Mesenchymal stem cell (in vitro differentiated cells and primary cell): Measurements from ENCODE around the gene ZNF740.
A peak's percentile ranks its signal among the peaks of the same experiment; 100 is the strongest.

Source experiments
- DNase-seq: peaks from one replicate; pipeline ENCODE4 v3.0.0-alpha.2; 2013
- H2AFZ ChIP-seq: one replicate; pipeline ENCODE4 v1.6.1; 2013; ENCODE audit warnings: low read depth, mild to moderate bottlenecking, control low read depth, inconsistent platforms, low read length, moderate library complexity
- H2AK5ac ChIP-seq: 2 replicates; pipeline ENCODE4 v1.6.1; 2013; ENCODE audit warnings: low read length, moderate library complexity, mild to moderate bottlenecking, inconsistent platforms; ENCODE audit not compliant: severe bottlenecking
- H2BK120ac ChIP-seq: one replicate; pipeline ENCODE4 v1.6.1; 2013; ENCODE audit warnings: low read depth, mild to moderate bottlenecking, inconsistent platforms, low read length, moderate library complexity
- H2BK12ac ChIP-seq, 2 experiments: one replicate each; pipeline ENCODE4 v1.6.1; 2013; ENCODE audit warnings: inconsistent platforms in 2 of 2, low read length in 2 of 2, mild to moderate bottlenecking in 2 of 2, moderate library complexity in 2 of 2, control low read depth in 1 of 2
- H2BK15ac ChIP-seq: one replicate; pipeline ENCODE4 v1.6.1; 2013; ENCODE audit warnings: mild to moderate bottlenecking, low read depth, inconsistent platforms; ENCODE audit not compliant: poor library complexity, severe bottlenecking
- H2BK5ac ChIP-seq: 2 replicates; pipeline ENCODE4 v1.6.1; 2013; ENCODE audit warnings: low read depth, mild to moderate bottlenecking, low read length, control low read depth, inconsistent platforms; ENCODE audit not compliant: poor library complexity, severe bottlenecking
- H3K14ac ChIP-seq, 2 experiments: one replicate each; pipeline ENCODE4 v1.6.1; 2013; ENCODE audit warnings: inconsistent platforms in 2 of 2, low read length in 2 of 2, control low read depth in 1 of 2, mild to moderate bottlenecking in 1 of 2, moderate library complexity in 1 of 2
- H3K18ac ChIP-seq, 2 experiments: one replicate each; pipeline ENCODE4 v1.6.1; 2013; ENCODE audit warnings: inconsistent platforms in 2 of 2, low read length in 2 of 2, control low read depth in 1 of 2, low read depth in 1 of 2, mild to moderate bottlenecking in 1 of 2
- H3K23ac ChIP-seq, 2 experiments: one replicate each; pipeline ENCODE4 v1.6.1; 2013; ENCODE audit warnings: inconsistent platforms in 2 of 2, low read length in 2 of 2, mild to moderate bottlenecking in 2 of 2, moderate library complexity in 2 of 2, control low read depth in 1 of 2
- H3K27ac ChIP-seq: 2 replicates; pipeline ENCODE4 v1.5.1; 2013; ENCODE audit warnings: mild to moderate bottlenecking, moderate library complexity, low read length, control low read depth, inconsistent platforms; ENCODE audit not compliant: poor library complexity, severe bottlenecking
- H3K27me3 ChIP-seq, 2 experiments: 2 replicates each; pipeline versions ENCODE4 v1.6.1 to v1.7.0; 2013; ENCODE audit warnings: low read length in 2 of 2, mild to moderate bottlenecking in 2 of 2, moderate library complexity in 2 of 2, control low read depth in 1 of 2, inconsistent platforms in 1 of 2; ENCODE audit not compliant: control insufficient read depth in 1 of 2, insufficient read depth in 1 of 2
- H3K36me3 ChIP-seq, 2 experiments: 2 replicates each; pipeline versions ENCODE4 v1.6.1 to v1.7.0; 2013; ENCODE audit warnings: low read length in 2 of 2, control low read depth in 1 of 2, inconsistent platforms in 1 of 2, low read depth in 1 of 2, mild to moderate bottlenecking in 1 of 2; ENCODE audit not compliant: insufficient read depth in 2 of 2, control insufficient read depth in 1 of 2
- H3K4ac ChIP-seq, 2 experiments: one replicate each; pipeline ENCODE4 v1.6.1; 2013; ENCODE audit warnings: inconsistent platforms in 2 of 2, low read length in 2 of 2, mild to moderate bottlenecking in 2 of 2, moderate library complexity in 2 of 2, control low read depth in 1 of 2, low read depth in 1 of 2
- H3K4me1 ChIP-seq: 2 replicates; pipeline ENCODE4 v1.6.1; 2013; ENCODE audit warnings: low read depth, low read length, control low read depth; ENCODE audit not compliant: control insufficient read depth, insufficient read depth
- H3K4me2 ChIP-seq: 2 replicates; pipeline ENCODE4 v1.6.1; 2013; ENCODE audit warnings: low read length, mild to moderate bottlenecking, inconsistent platforms; ENCODE audit not compliant: poor library complexity, severe bottlenecking
- H3K4me3 ChIP-seq, 2 experiments: 2 replicates each; pipeline versions ENCODE4 v1.5.1 to v1.7.0; 2013; ENCODE audit warnings: low read length in 2 of 2, mild to moderate bottlenecking in 2 of 2, control low read depth in 1 of 2, low read depth in 1 of 2; ENCODE audit not compliant: insufficient read depth in 1 of 2
- H3K79me1 ChIP-seq: replicated peaks from 2 replicates; pipeline ENCODE4 v1.6.1; 2013; ENCODE audit warnings: mild to moderate bottlenecking, control low read depth, low read length, inconsistent platforms; ENCODE audit not compliant: poor library complexity, severe bottlenecking
- H3K9ac ChIP-seq: 2 replicates; pipeline ENCODE4 v1.7.0; 2013; ENCODE audit warnings: mild to moderate bottlenecking, low read length, moderate library complexity
- H3K9me3 ChIP-seq: 2 replicates; pipeline ENCODE4 v1.7.0; 2013; ENCODE audit warnings: mild to moderate bottlenecking, low read length; ENCODE audit not compliant: control insufficient read depth
- H4K8ac ChIP-seq: one replicate; pipeline ENCODE4 v1.6.1; 2013; ENCODE audit warnings: inconsistent platforms, mild to moderate bottlenecking, low read length, moderate library complexity
- H4K91ac ChIP-seq: one replicate; pipeline ENCODE4 v1.6.1; 2013; ENCODE audit warnings: mild to moderate bottlenecking, low read length, inconsistent platforms
- WGBS: methylation state at CpG from one replicate; pipeline ENCODE4 v1.1.7; 2013; ENCODE audit warnings: mixed read lengths; 5-methylcytosine and 5-hydroxymethylcytosine counted together

ZNF740 gene

GRCh38 chr12:53182903-53183302, 2.4 kb downstream of the ZNF740 start:
- Histone ChIP-seq H3K9me3 (no peaks in the 10 kb centered on the region), H3K9ac (peak overlapping the region; percentile 98), H4K91ac (no peak overlapping the region), H2BK5ac (no peak overlapping the region), H2BK15ac (no peak overlapping the region), H3K18ac (no peak overlapping the region), H3K4me2 (peak overlapping the region; percentile 7), H4K8ac (no peak overlapping the region), H2BK12ac (no peak overlapping the region), H3K4me1 (peaks cover 5% of the 10 kb centered on the region), H3K23ac (no peak overlapping the region), H3K4me3 (peak overlapping the region in 1 of 2 experiments; percentile 89), H3K27ac (no peak overlapping the region), H2AK5ac (no peak overlapping the region), H3K4ac (no peak overlapping the region), H2AFZ (no peak overlapping the region), H3K36me3 (peaks cover 35 to 62% of the 10 kb centered on the region in 2 experiments), H3K14ac (no peak overlapping the region), H2BK120ac (no peak overlapping the region), H3K79me1 (peaks cover 29% of the 10 kb centered on the region), H3K27me3 (no peaks in the 10 kb centered on the region)
- no peak for DNase-seq
- no CpG with 5 or more reads among the region's 2 CpGs for WGBS

GRCh38 chr12:53184828-53185227, 4.3 kb downstream of the ZNF740 start:
- 96% methylated on average over 6 of the region's 6 CpGs for WGBS
- Histone ChIP-seq H3K4me3 (no peak overlapping the region), H2AK5ac (no peak overlapping the region), H3K23ac (no peak overlapping the region), H3K9ac (no peak overlapping the region), H3K4me1 (peaks cover 3% of the 10 kb centered on the region), H3K18ac (no peak overlapping the region), H3K9me3 (no peaks in the 10 kb centered on the region), H2AFZ (no peak overlapping the region), H3K4me2 (no peak overlapping the region), H2BK120ac (no peak overlapping the region), H4K91ac (no peak overlapping the region), H3K14ac (no peak overlapping the region), H3K36me3 (peaks cover 42 to 74% of the 10 kb centered on the region in 2 experiments), H3K27ac (no peak overlapping the region), H3K79me1 (peaks cover 24% of the 10 kb centered on the region), H2BK12ac (no peak overlapping the region), H3K4ac (no peak overlapping the region), H4K8ac (no peak overlapping the region), H3K27me3 (no peaks in the 10 kb centered on the region), H2BK15ac (no peak overlapping the region), H2BK5ac (no peak overlapping the region)
- DNase-seq = no peak

GRCh38 chr12:53185582-53186153, 5.1 kb downstream of the ZNF740 start:
- Histone ChIP-seq H2AK5ac (no peak overlapping the region), H3K79me1 (peaks cover 24% of the 10 kb centered on the region), H3K4ac (no peak overlapping the region), H3K9me3 (no peaks in the 10 kb centered on the region), H2AFZ (no peak overlapping the region), H3K14ac (no peak overlapping the region), H3K23ac (no peak overlapping the region), H3K4me2 (no peak overlapping the region), H4K8ac (no peak overlapping the region), H3K27me3 (no peaks in the 10 kb centered on the region), H2BK12ac (no peak overlapping the region), H2BK15ac (no peak overlapping the region), H3K4me1 (peaks cover 8% of the 10 kb centered on the region), H2BK5ac (no peak overlapping the region), H3K4me3 (no peak overlapping the region), H3K36me3 (peaks cover 42 to 74% of the 10 kb centered on the region in 2 experiments), H3K27ac (no peak overlapping the region), H3K18ac (no peak overlapping the region), H4K91ac (no peak overlapping the region), H3K9ac (no peak overlapping the region), H2BK120ac (no peak overlapping the region)
- WGBS = 95% methylated on average over 2 of the region's 3 CpGs
- no peak for DNase-seq

GRCh38 chr12:53186745-53187144, 6.2 kb downstream of the ZNF740 start:
- WGBS = 94% methylated on average over 3 of the region's 4 CpGs
- no peak overlapping the region for H2BK5ac ChIP-seq
- no peaks in the 10 kb centered on the region for H3K9me3 ChIP-seq
- H2BK120ac ChIP-seq = no peak overlapping the region
- H2BK12ac ChIP-seq = no peak overlapping the region
- no peak overlapping the region for H2AK5ac ChIP-seq
- H3K27ac ChIP-seq = no peak overlapping the region
- peaks cover 8% of the 10 kb centered on the region for H3K4me1 ChIP-seq
- no peak overlapping the region for H3K14ac ChIP-seq
- no peak overlapping the region for H3K4me2 ChIP-seq
- no peak overlapping the region for H3K23ac ChIP-seq
- no peak overlapping the region for H4K91ac ChIP-seq
- H3K4me3 ChIP-seq = no peak overlapping the region
- peaks cover 24% of the 10 kb centered on the region for H3K79me1 ChIP-seq
- peaks cover 50 to 78% of the 10 kb centered on the region in 2 experiments for H3K36me3 ChIP-seq
- no peak overlapping the region for H4K8ac ChIP-seq
- no peak overlapping the region for H3K18ac ChIP-seq
- DNase-seq = no peak
- no peak overlapping the region for H2BK15ac ChIP-seq
- no peak overlapping the region for H3K9ac ChIP-seq
- no peak overlapping the region for H3K4ac ChIP-seq
- H3K27me3 ChIP-seq = no peaks in the 10 kb centered on the region
- no peak overlapping the region for H2AFZ ChIP-seq
